Esophagus (tissue), 2 donors: Measurements from ENCODE around the gene MYOD1. TPM values are rescaled to one million over a fixed set of nuclear protein-coding genes. Genes with fewer than 3 reads are reported as not detected.

Experiments
- H3K27ac ChIP-seq, 2 donors: one replicate each; pipeline ENCODE4 v1.5.1; 2013; ENCODE audit warnings: low read depth in 2 of 2, mild to moderate bottlenecking in 2 of 2, inconsistent platforms in 1 of 2, low read length in 1 of 2, moderate library complexity in 1 of 2
- H3K27me3 ChIP-seq, 2 donors: one replicate each; pipeline ENCODE4 v1.6.1; 2013; ENCODE audit warnings: low read length in 2 of 2, control low read depth in 1 of 2, mild to moderate bottlenecking in 1 of 2; ENCODE audit not compliant: insufficient read depth in 2 of 2, control insufficient read depth in 1 of 2
- H3K36me3 ChIP-seq, 2 donors: one replicate each; pipeline ENCODE4 v1.6.1; 2013; ENCODE audit warnings: low read length in 1 of 2; ENCODE audit not compliant: control insufficient read depth in 2 of 2, insufficient read depth in 2 of 2
- H3K4me1 ChIP-seq, 2 donors: one replicate each; pipeline ENCODE4 v1.6.1; 2013; ENCODE audit warnings: low read length in 1 of 2; ENCODE audit not compliant: control insufficient read depth in 2 of 2, insufficient read depth in 2 of 2
- H3K4me3 ChIP-seq, 2 donors: one replicate each; pipeline ENCODE4 v1.5.1; 2013; ENCODE audit warnings: low read length in 2 of 2, mild to moderate bottlenecking in 2 of 2, low read depth in 1 of 2, moderate library complexity in 1 of 2
- H3K9me3 ChIP-seq, 2 donors: one replicate each; pipeline ENCODE4 v1.6.1; 2013; ENCODE audit warnings: mild to moderate bottlenecking in 2 of 2, low read depth in 1 of 2, low read length in 1 of 2, moderate library complexity in 1 of 2; ENCODE audit not compliant: control insufficient read depth in 2 of 2, insufficient read depth in 1 of 2
- WGBS, 2 donors: extraction: QIAGEN DNeasy Blood & Tissue Kit; methylation state at CpG; one replicate each; pipeline ENCODE4 v1.1.7; 2013; 5-methylcytosine and 5-hydroxymethylcytosine counted together
- polyA plus RNA-seq, 2 donors: library from polyadenylated mRNA; stranded (reverse); fragments of 200-250 nt; gene quantifications; one replicate each; pipeline ENCODE4 v1.2.3, GENCODE V29; 2013
- donor health status: healthy with polysubstance abuse.
- donor health status: Bipolar disorder and iron deficiency.

Gene MYOD1
- polyA plus RNA-seq, 2 donors: not detected

DNA sequence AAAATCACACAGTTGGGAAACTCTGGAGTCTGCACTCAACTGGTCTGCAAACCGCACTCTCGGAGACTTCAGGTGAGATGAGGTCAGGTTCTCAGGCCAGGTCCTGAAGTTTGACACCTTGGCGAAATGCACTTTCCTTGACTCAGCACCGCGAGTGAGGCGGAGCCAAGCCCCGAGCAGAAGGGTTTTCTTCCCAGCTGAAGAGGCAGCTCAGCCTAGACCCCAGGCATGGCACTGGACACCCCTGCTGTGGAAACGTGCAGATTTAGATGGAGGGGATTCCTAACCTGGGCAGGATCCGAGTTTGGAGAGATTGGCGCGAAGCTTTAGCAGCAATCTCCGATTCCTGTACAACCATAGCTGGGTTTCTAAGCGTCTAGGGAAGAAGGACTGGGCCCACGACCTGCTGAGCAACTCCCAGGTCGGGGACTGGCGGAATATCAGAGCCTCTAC, 835 bp upstream of the MYOD1 start:
- Histone ChIP-seq H3K27me3 (peaks cover 16 to 34% of the 10 kb centered on the region in 2 donors), H3K36me3 (no peaks in the 10 kb centered on the region), H3K4me3 (no peak overlapping the region), H3K27ac (no peak overlapping the region), H3K4me1 (peaks cover 8 to 10% of the 10 kb centered on the region in 2 donors), H3K9me3 (peaks cover 0 to 3% of the 10 kb centered on the region in 2 donors)
- 11 to 15% methylated on average over 16 of the region's 16 CpGs for WGBS, 2 donors

DNA sequence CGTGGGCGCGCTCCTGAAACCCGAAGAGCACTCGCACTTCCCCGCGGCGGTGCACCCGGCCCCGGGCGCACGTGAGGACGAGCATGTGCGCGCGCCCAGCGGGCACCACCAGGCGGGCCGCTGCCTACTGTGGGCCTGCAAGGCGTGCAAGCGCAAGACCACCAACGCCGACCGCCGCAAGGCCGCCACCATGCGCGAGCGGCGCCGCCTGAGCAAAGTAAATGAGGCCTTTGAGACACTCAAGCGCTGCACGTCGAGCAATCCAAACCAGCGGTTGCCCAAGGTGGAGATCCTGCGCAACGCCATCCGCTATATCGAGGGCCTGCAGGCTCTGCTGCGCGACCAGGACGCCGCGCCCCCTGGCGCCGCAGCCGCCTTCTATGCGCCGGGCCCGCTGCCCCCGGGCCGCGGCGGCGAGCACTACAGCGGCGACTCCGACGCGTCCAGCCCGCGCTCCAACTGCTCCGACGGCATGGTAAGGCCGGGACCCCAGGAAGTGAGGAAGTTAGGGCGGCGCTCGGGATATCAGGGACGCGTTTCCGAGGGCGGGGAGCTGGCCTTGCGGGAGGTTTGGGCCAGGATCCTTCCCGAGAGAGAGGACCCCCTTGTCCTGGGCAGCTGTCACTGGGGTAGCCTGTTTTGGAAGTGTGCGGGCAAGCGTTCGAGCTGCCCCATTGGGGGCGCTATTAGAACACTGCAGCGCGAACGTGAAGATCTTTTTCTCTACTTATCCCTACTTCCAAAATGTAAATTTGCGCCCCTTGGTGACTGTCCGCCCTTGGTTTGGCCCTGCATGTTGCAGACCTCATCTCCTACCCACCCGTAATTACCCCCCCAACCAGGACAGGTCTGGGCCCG, 796 bp downstream of the MYOD1 start:
- Histone ChIP-seq H3K27me3 (peaks cover 16 to 34% of the 10 kb centered on the region in 2 donors), H3K9me3 (peaks cover 0 to 3% of the 10 kb centered on the region in 2 donors), H3K4me3 (no peak overlapping the region), H3K36me3 (no peaks in the 10 kb centered on the region), H3K4me1 (peaks cover 8 to 10% of the 10 kb centered on the region in 2 donors), H3K27ac (no peak overlapping the region)
- WGBS, 2 donors: 6% methylated on average over 85 of the region's 85 CpGs

DNA sequence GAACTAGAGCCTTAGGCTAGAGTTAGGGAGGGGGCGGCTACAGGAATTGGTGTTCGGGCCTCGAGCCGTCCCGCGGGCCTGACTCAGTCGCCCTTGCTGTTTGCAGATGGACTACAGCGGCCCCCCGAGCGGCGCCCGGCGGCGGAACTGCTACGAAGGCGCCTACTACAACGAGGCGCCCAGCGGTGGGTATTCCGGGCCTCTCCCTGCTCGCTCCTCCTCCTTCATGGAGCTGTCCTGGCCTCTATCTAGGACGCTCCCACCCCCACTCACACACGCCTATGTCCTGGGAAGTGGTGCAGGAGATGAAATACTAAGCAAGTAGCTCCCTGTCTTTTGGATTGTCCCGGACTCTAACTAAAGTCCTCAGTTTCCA, 1.4 kb downstream of the MYOD1 start:
- Histone ChIP-seq H3K4me1 (peaks cover 8 to 10% of the 10 kb centered on the region in 2 donors), H3K9me3 (peaks cover 0 to 3% of the 10 kb centered on the region in 2 donors), H3K27me3 (peaks cover 16 to 34% of the 10 kb centered on the region in 2 donors), H3K36me3 (no peaks in the 10 kb centered on the region), H3K4me3 (no peak overlapping the region), H3K27ac (no peak overlapping the region)
- WGBS, 2 donors: 4 to 7% methylated on average over 24 of the region's 24 CpGs

DNA sequence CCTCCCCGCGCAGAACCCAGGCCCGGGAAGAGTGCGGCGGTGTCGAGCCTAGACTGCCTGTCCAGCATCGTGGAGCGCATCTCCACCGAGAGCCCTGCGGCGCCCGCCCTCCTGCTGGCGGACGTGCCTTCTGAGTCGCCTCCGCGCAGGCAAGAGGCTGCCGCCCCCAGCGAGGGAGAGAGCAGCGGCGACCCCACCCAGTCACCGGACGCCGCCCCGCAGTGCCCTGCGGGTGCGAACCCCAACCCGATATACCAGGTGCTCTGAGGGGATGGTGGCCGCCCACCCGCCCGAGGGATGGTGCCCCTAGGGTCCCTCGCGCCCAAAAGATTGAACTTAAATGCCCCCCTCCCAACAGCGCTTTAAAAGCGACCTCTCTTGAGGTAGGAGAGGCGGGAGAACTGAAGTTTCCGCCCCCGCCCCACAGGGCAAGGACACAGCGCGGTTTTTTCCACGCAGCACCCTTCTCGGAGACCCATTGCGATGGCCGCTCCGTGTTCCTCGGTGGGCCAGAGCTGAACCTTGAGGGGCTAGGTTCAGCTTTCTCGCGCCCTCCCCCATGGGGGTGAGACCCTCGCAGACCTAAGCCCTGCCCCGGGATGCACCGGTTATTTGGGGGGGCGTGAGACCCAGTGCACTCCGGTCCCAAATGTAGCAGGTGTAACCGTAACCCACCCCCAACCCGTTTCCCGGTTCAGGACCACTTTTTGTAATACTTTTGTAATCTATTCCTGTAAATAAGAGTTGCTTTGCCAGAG, 2.0 kb downstream of the MYOD1 start:
- Histone ChIP-seq H3K36me3 (no peaks in the 10 kb centered on the region), H3K27ac (no peak overlapping the region), H3K27me3 (peaks cover 16 to 34% of the 10 kb centered on the region in 2 donors), H3K4me3 (no peak overlapping the region), H3K4me1 (peaks cover 8 to 10% of the 10 kb centered on the region in 2 donors), H3K9me3 (peaks cover 0 to 3% of the 10 kb centered on the region in 2 donors)
- 9 to 12% methylated on average over 53 to 56 of the region's 56 CpGs for WGBS, 2 donors

DNA sequence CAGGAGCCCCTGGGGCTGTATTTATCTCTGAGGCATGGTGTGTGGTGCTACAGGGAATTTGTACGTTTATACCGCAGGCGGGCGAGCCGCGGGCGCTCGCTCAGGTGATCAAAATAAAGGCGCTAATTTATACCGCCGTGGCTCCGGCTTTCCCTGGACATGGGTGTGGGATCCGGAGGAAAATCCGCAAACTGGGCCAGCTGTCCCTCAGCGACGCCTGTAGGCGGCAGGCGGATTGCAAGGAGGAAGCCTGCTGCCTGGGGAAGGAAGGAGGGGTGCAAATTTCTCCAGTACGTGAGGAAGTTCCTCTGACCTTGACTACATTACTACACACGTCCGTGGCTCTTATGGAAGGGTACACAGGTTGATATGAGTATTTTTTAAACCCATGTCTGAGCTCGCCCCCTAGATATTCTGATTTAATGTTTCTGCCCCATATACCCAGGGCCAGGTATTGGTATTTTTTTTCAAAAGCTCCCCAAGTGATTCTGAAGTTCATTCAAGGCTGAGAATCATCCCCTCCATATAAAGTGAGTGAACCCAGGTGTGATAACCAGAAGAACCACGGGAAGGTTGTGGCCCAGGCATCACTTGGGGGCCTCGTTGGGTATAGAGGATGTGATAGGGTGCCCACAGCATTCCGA, 2.8 kb downstream of the MYOD1 start:
- Histone ChIP-seq H3K36me3 (no peaks in the 10 kb centered on the region), H3K9me3 (peaks cover 0 to 3% of the 10 kb centered on the region in 2 donors), H3K4me3 (no peak overlapping the region), H3K27ac (no peak overlapping the region), H3K4me1 (peaks cover 8 to 10% of the 10 kb centered on the region in 2 donors), H3K27me3 (peaks cover 16 to 34% of the 10 kb centered on the region in 2 donors)
- 12 to 14% methylated on average over 25 of the region's 25 CpGs for WGBS, 2 donors

DNA sequence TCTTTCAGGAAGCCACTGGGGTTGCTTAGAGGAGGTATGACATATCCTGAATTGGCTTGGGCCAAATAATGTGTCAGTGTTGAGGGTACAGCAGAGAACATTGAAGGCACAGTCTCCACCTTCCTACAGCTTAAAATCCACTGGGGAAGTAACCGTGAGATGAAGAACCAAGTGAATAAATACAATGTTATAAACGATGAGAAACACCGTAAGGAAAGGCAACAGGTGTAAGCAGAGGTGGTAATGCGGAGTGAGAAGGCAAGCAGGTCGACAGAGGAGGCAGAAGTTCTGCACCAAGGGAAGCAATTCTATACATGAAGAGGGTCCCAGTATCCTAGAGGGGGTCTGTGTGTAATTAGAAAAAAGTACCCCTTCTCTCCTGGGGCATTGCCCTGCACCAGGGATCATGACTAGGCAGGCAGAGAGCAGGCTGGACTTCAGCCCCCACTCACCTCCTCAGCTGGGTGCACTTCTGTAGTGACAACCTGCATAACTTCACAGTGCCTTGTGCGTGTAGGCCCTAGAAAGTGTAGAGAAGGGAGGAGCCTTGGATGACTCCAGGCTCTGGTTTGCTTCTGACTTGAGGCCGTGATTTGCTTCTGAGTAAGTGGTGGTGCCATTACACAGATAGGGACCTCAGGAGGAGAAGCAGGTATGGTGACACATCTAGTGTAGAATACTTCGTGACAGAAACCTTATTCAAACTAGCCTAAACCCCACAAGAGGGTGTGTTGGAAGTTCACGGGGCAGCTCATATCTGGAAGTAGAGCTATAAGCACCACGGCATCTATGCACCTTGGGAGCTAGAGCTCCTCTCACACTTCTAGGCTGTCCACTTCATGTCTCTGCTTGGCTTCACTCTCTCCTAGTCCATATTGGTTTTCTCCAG, 4.9 kb downstream of the MYOD1 start:
- no peak overlapping the region for H3K4me3 ChIP-seq
- peaks cover 4 to 10% of the 10 kb centered on the region in 2 donors for H3K4me1 ChIP-seq
- H3K27me3 ChIP-seq: peaks cover 11 to 27% of the 10 kb centered on the region in 2 donors
- H3K27ac ChIP-seq: no peak overlapping the region
- WGBS, 2 donors: 71 to 73% methylated on average over 10 of the region's 10 CpGs
- peaks cover 0 to 3% of the 10 kb centered on the region in 2 donors for H3K9me3 ChIP-seq
- H3K36me3 ChIP-seq: no peaks in the 10 kb centered on the region

DNA sequence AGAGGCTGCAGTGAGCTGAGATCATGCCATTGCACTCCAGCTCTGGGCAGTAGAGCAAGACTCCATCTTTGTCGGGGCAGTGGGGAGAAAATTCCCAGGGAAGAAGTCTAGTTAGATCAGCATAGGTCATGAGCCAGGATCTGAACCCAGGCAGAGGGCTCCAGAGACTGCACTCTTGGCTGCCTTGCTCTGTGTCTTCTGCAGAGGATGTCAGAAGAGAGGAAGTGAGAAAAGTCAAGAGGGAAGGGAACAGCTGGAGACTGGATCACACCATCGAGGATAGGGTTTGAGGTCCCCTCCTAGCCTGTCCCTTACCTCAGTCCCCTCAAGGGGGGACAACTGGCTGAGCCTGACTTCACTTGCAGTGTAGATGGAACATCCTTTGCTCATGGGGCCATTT, 5.8 kb downstream of the MYOD1 start:
- 72 to 81% methylated on average over 2 of the region's 2 CpGs for WGBS, 2 donors
- no peak overlapping the region for H3K4me3 ChIP-seq
- peaks cover 2 to 10% of the 10 kb centered on the region in 2 donors for H3K4me1 ChIP-seq
- H3K27ac ChIP-seq: no peak overlapping the region
- no peaks in the 10 kb centered on the region for H3K9me3 ChIP-seq
- peaks cover 8 to 24% of the 10 kb centered on the region in 2 donors for H3K27me3 ChIP-seq
- H3K36me3 ChIP-seq: no peaks in the 10 kb centered on the region

DNA sequence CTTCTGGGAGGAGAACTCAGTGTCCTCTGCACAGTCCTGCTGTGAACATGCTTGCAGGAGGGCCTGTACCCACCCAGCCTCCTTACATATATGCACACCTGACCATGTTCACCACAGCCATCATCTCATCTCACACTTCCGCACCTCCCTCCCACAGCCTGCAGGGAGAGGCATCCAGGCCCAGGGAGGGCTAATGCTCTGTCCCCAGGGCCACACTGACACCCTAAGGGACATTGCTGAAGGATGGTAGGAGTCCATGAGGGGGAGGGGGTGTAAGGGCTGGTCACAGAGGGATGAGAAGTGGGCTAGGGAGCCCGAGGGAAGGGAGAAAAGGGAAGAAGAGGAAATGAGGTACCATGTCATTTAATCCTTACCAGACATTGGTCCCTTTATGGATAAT, 10.8 kb downstream of the MYOD1 start:
- Histone ChIP-seq H3K36me3 (no peaks in the 10 kb centered on the region), H3K4me1 (peaks cover 3 to 5% of the 10 kb centered on the region in 2 donors), H3K27me3 (peaks cover 0 to 2% of the 10 kb centered on the region in 2 donors), H3K27ac (no peak overlapping the region), H3K4me3 (no peak overlapping the region), H3K9me3 (no peaks in the 10 kb centered on the region)
- WGBS, 2 donors: 64% methylated on average over 2 of the region's 2 CpGs
